DND-41 (cell line): Measurements from ENCODE around the gene ACOX3.
A peak's percentile ranks its signal among the peaks of the same experiment; 100 is the strongest.

Experiments used
- ATAC-seq: fragments of 200-7000 bp; cut with Tn5 transposase; 3 replicates; pipeline ENCODE4 v1.9.1; 2021; ENCODE audit warnings: low read depth; ENCODE audit not compliant: insufficient read depth
- DNase-seq: peaks from one replicate; pipeline ENCODE4 v3.0.0-alpha.2; 2020
- H2AFZ ChIP-seq: 2 replicates; pipeline ENCODE4 v1.6.0; 2012; ENCODE audit warnings: low read depth, low read length
- H3K27ac ChIP-seq: 2 replicates; pipeline ENCODE4 v1.5.1; 2012; ENCODE audit warnings: low read length, inconsistent platforms
- H3K27me3 ChIP-seq: fragments of 200-600 bp; sonication (generic); 2 replicates; pipeline ENCODE4 v1.6.0; 2012; ENCODE audit warnings: low read length, mild to moderate bottlenecking, inconsistent platforms; ENCODE audit not compliant: insufficient read depth, poor library complexity
- H3K36me3 ChIP-seq: 2 replicates; pipeline ENCODE4 v1.5.1; 2012; ENCODE audit warnings: low read length, inconsistent platforms; ENCODE audit not compliant: insufficient read depth
- H3K4me1 ChIP-seq: 2 replicates; pipeline ENCODE4 v1.5.1; 2012; ENCODE audit warnings: mild to moderate bottlenecking, low read length; ENCODE audit not compliant: insufficient read depth
- H3K4me2 ChIP-seq: 2 replicates; pipeline ENCODE4 v1.6.0; 2012; ENCODE audit warnings: mild to moderate bottlenecking, moderate library complexity, low read length, inconsistent platforms; ENCODE audit not compliant: insufficient read depth
- H3K4me3 ChIP-seq, 2 experiments: fragments of 200-600 bp in 1 of 2; shearing (Covaris generic) in 1 of 2; 2 replicates each; pipeline ENCODE4 v1.5.1; 2012 to 2016; ENCODE audit warnings: inconsistent platforms in 2 of 2, low read length in 2 of 2, mild to moderate bottlenecking in 2 of 2, low read depth in 1 of 2, moderate library complexity in 1 of 2
- H3K79me2 ChIP-seq: 2 replicates; pipeline ENCODE4 v1.6.0; 2012; ENCODE audit warnings: low read length, inconsistent platforms; ENCODE audit not compliant: insufficient read depth
- H3K9ac ChIP-seq: 2 replicates; pipeline ENCODE4 v1.6.0; 2012; ENCODE audit warnings: low read depth, mild to moderate bottlenecking, inconsistent platforms, low read length, moderate library complexity
- H3K9me3 ChIP-seq: 2 replicates; pipeline ENCODE4 v1.5.1; 2012; ENCODE audit warnings: low read length, moderate library complexity, mild to moderate bottlenecking, inconsistent platforms; ENCODE audit not compliant: insufficient read depth, severe bottlenecking
- H4K20me1 ChIP-seq: 2 replicates; pipeline ENCODE4 v1.6.0; 2012; ENCODE audit warnings: low read length; ENCODE audit not compliant: insufficient read depth
- EZH2 ChIP-seq: IDR thresholded peaks from 3 replicates; pipeline ENCODE4 v1.6.1; 2012; ENCODE audit warnings: borderline replicate concordance, low read depth, mild to moderate bottlenecking, moderate library complexity, low read length, inconsistent platforms; ENCODE audit not compliant: severe bottlenecking
- TF ChIP-seq, protein P1 (sequence below): IDR thresholded peaks from 2 replicates; pipeline ENCODE4 v1.5.1; 2012; ENCODE audit warnings: borderline replicate concordance, low read length, moderate library complexity, mild to moderate bottlenecking; ENCODE audit not compliant: poor library complexity, severe bottlenecking; ENCODE audit errors: extremely low read depth

The ACOX3 gene

DNA sequence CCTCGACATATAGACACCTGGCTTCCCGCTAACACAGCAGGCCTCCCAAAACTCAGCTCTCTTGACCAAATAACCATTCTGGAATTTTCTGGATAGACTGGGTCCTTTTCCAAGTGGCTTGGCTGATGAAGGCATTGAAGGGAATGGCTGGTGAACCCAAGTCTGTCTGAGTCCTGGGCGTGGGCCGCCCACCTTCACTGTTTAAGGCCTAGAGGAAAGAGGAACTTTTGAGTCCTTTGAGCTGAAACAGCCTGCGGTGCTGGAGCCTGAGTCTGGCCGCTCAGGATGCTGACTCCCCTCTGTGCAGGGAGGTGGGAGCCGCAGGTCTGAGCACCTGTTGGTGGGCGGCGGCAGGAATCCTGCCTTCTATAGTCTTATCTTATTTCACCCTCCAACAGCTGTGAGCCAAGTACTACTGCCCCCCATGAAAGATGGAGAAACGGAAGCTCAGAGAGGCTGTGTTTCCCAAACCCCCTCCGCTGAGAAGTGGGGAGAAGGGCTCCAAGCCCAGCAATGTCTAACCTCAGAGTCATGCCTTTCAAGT lies 23.4 kb downstream of the ACOX3 start:
- TF ChIP-seq, protein P1, sequence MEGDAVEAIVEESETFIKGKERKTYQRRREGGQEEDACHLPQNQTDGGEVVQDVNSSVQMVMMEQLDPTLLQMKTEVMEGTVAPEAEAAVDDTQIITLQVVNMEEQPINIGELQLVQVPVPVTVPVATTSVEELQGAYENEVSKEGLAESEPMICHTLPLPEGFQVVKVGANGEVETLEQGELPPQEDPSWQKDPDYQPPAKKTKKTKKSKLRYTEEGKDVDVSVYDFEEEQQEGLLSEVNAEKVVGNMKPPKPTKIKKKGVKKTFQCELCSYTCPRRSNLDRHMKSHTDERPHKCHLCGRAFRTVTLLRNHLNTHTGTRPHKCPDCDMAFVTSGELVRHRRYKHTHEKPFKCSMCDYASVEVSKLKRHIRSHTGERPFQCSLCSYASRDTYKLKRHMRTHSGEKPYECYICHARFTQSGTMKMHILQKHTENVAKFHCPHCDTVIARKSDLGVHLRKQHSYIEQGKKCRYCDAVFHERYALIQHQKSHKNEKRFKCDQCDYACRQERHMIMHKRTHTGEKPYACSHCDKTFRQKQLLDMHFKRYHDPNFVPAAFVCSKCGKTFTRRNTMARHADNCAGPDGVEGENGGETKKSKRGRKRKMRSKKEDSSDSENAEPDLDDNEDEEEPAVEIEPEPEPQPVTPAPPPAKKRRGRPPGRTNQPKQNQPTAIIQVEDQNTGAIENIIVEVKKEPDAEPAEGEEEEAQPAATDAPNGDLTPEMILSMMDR = no peak
- no peak for TF ChIP-seq EZH2
- no peak for DNase-seq
- H3K4me1 ChIP-seq = no peaks in the 10 kb centered on the region

DNA sequence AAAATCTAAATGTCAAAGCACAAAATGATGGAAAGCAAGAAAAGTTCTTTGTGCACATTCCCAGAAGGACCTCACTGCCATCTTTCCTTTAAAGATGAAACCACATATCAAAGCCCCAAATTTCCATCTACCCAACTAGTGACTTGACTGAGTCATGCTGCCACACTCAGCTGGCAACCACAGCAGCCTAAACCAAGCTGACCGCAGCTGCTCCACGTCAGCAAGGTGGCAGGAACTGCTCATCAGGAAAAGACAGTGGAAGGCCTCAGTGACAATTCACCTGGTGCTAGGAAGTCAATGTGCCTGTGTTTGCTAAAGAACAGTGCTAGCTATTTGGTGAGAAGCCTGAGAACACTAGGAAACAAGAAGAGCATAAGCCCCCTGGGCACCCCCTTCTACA lies 26.1 kb downstream of the ACOX3 start:
- H2AFZ ChIP-seq = no peak overlapping the region
- no peak overlapping the region for H3K9ac ChIP-seq
- H3K9me3 ChIP-seq = no peaks in the 10 kb centered on the region
- H3K4me1 ChIP-seq = no peaks in the 10 kb centered on the region
- no peak for ATAC-seq
- H3K27me3 ChIP-seq = no peaks in the 10 kb centered on the region
- peak; percentile 26 for DNase-seq
- H3K4me2 ChIP-seq = no peak overlapping the region
- H3K36me3 ChIP-seq = peaks cover 22% of the 10 kb centered on the region
- H3K4me3 ChIP-seq = no peak overlapping the region
- no peaks in the 10 kb centered on the region for H3K79me2 ChIP-seq
- peaks cover 11% of the 10 kb centered on the region; the same call in 1 of the 2 replicates for H4K20me1 ChIP-seq
- TF ChIP-seq, protein P1 = no peak
- TF ChIP-seq EZH2 = no peak
- no peak overlapping the region for H3K27ac ChIP-seq

More for the DNA sequence above, 23.4 kb downstream of the ACOX3 start:
- Histone ChIP-seq H3K79me2 (no peaks in the 10 kb centered on the region), H3K9me3 (no peaks in the 10 kb centered on the region), H3K36me3 (peaks cover 22% of the 10 kb centered on the region), H4K20me1 (peaks cover 11% of the 10 kb centered on the region; the same call in 1 of the 2 replicates), H3K27ac (no peak overlapping the region), H3K4me2 (no peak overlapping the region), H3K9ac (no peak overlapping the region), H3K27me3 (no peaks in the 10 kb centered on the region), H2AFZ (no peak overlapping the region), H3K4me3 (no peak overlapping the region)
- ATAC-seq = no peak

DNA sequence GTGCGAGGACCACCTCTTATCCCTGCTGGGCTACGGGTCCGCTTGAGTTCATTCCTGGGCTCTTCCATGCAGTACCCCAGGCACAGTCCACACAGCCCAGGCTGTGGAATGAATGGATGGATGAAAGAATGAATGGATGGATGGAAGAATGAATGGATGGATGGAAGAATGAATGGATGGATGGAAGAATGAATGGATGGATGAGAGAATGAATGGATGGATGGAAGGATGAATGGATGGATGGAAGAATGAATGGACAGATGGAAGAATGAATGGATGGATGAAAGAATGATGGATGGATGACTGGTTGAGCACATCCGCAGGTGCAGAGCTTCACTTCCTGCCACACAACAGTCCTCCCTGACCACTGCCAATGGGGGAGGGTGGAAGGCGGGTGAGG lies 28.2 kb downstream of the ACOX3 start:
- TF ChIP-seq, protein P1 = no peak
- TF ChIP-seq EZH2 = no peak
- peaks cover 10% of the 10 kb centered on the region; the same call in 1 of the 2 replicates for H4K20me1 ChIP-seq
- H3K27me3 ChIP-seq = no peaks in the 10 kb centered on the region
- H3K9ac ChIP-seq = no peak overlapping the region
- H3K79me2 ChIP-seq = no peaks in the 10 kb centered on the region
- H3K36me3 ChIP-seq = peaks cover 27% of the 10 kb centered on the region
- H3K4me1 ChIP-seq = no peaks in the 10 kb centered on the region
- DNase-seq (no peak), ATAC-seq (no peak)
- H3K4me2 ChIP-seq = no peak overlapping the region
- no peak overlapping the region for H2AFZ ChIP-seq
- no peak overlapping the region for H3K4me3 ChIP-seq
- H3K27ac ChIP-seq = no peak overlapping the region
- no peaks in the 10 kb centered on the region for H3K9me3 ChIP-seq
